GM21528 (cell line): ENCODE measurements around the gene BCAP29.
"Not testable (repeated sequence)": the region's sequence is repeated elsewhere in the genome, so short reads cannot be mapped to it uniquely, and the experiment has no call there.

ENCODE experiments used
- ATAC-seq: cut with Tn5 transposase; IDR thresholded peaks from one replicate; pipeline ENCODE4 v1.9.1; 2021; ENCODE audit warnings: mild to moderate bottlenecking, moderate library complexity; ENCODE audit not compliant: unreplicated experiment, low FRiP score

BCAP29 gene

DNA sequence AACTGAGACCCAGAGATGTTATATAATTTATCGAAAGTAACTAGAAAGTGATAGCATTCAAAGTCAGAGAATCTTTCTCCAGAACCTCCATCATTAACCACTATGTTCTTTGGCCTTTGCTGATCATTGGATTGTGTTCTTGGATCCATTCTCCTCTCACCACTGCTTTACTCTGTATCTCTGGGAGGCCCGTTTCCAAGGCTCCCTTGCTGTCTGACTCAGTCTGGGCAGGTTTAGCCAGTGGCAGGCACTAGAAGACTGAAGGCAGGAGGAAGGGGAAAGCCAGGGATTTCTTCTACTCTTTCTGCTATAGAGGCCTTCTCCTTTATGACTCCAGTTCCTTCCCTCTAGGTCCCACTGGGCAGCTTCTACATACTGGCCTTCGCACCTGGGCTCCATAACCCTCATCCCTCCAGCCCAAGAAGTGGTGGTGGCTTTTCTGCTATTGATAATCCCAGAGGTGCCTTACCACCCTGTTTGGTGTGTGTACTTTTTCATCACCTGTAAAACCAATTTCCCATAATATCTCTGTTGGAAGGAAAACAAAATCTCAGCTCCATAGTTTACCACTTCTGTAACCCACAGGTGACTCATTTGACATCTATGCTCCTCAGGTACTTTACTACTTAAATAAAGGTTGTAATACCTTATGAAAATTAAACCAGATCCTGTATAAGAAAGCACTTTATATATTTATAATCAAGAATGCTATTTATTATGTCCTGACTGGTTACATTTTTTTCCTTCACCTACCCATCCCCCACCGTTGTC is 36.0 kb downstream of the BCAP29 start:
- ATAC-seq = no peak

- ATAC-seq = no peak
These were observed 42.4 kb downstream of the BCAP29 start for GRCh38 chr7:107622429-107622828.

DNA sequence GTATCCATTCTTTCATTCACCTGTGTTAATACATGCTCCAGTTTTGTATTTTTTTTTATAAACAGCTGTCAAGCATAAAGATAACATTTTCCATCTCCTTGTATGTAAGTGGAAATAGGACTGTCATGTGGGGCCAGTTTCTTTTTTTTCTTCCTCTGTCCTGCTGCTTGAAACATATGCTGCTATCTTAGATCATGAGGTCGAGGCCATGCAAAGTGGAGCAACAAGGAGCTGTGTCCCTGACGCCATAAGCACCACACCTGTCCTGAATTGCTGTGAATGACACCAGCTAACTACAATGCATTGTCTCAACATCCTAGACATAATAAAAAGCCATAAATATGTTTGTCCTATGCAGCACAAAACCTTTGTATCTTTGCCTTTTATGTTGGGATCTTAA is 42.8 kb downstream of the BCAP29 start:
- ATAC-seq = no peak

- no peak for ATAC-seq
These were observed 47.0 kb downstream of the BCAP29 start for GRCh38 chr7:107627002-107627401.

GRCh38 chr7:107628461-107629064 is 48.5 kb downstream of the BCAP29 start:
- ATAC-seq = no peak

GRCh38 chr7:107630342-107630741 is 50.3 kb downstream of the BCAP29 start:
- no peak for ATAC-seq

DNA sequence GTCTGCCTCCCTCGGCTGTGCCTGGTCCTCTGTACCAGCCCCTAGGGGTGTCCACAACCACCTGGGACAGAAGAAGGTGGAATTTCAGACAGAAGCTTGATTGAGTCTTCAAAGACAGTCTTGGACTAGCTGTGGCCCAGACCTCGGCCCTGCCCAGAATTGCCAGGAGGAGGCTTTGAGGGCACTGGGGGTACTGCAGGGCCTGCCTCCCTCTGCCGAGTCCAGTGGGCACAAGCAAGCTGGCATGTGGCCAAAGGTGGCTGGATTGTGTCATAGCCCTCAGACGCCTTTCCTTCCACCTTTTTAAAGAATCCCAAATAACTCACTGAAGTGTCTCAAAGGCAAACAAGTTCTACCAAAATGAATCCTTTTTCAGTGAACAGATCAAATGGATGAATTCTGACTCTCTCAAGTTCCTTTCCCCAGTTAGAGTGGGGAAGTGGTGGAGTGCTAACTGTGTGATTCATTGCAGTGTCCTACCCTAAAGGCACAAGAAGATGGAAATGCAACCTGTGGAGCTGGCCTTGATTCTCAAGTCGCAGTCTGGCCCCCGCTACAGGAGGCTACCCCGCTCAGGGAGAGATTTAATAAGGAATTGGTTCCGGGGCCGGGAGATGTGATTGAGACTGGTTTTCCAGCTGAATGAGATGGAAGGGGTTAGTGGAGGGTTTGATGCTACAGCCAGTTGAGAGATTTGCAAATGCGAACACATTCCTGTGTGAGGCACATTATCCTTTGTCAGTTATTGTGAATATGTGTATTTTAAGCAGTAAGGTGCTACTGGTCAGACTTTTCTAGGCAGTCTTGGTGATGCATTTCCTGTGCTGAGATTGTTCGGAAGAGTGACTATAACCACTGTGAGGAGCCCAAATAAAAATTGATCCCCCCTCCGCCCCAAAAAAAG is 51.8 kb downstream of the BCAP29 start:
- ATAC-seq = no peak

DNA sequence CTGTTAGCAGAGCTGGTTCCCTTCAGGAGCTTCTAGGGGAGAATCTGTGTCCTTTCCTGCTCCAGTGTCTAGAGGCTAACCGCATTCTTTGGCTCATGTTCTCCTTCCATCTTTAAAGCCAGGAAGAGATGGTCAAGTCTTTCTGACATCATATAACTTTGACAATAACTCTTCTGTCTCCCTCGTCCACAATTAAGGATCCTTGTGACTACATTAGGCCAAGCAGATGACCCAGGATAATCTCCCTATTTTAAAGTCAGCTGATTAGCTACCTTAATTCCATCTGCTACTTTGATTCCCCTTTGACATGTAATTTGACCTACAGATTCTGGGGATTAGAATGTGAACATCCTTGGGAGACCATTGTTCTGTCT is 52.4 kb downstream of the BCAP29 start:
- ATAC-seq = no peak

GRCh38 chr7:107638594-107638993 is 58.5 kb downstream of the BCAP29 start:
- ATAC-seq = peak; percentile 98

- ATAC-seq = not testable (repeated sequence)
These were observed 59.0 kb downstream of the BCAP29 start for GRCh38 chr7:107639070-107639469.

GRCh38 chr7:107641676-107642075 is 61.6 kb downstream of the BCAP29 start:
- no peak for ATAC-seq

DNA sequence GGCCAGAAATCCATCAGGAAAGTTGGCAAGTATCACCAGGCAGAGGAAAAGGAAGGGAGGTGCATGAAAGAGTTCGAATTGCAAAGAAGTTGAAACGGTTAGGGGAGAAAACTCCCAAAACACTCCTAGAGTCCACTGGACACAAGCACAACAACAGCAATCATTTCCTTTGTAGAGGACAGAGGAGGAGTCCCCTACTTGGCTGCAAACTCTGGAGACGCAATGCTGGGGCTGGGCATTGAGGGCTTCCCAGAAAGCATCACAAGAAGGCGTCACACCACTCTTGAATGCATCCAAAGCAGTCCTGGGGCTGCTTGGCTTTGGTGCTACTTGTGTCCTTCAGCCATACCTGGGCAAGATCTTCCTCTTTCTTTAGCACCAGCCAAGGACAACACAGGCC is 62.5 kb downstream of the BCAP29 start:
- ATAC-seq = no peak

- ATAC-seq = no peak
These were observed 63.4 kb downstream of the BCAP29 start for GRCh38 chr7:107643407-107643806.

DNA sequence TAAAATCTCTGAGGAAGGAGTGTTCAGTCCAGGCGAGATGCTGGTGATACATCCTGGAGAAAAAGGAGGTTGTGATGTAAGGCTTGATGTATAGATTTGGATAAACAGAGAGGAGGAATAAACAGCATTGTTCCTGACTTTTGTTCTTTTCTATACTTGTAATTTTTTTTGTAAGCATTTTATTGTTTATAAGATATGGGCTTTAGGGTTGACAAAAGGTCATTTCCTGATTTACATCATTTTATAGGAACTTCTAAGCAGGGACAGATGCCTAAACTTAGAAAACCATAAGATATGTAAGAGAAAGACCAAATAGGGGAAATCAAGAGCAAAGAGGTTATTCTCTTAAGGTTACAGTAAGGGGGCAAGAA is 63.9 kb downstream of the BCAP29 start:
- no peak for ATAC-seq

DNA sequence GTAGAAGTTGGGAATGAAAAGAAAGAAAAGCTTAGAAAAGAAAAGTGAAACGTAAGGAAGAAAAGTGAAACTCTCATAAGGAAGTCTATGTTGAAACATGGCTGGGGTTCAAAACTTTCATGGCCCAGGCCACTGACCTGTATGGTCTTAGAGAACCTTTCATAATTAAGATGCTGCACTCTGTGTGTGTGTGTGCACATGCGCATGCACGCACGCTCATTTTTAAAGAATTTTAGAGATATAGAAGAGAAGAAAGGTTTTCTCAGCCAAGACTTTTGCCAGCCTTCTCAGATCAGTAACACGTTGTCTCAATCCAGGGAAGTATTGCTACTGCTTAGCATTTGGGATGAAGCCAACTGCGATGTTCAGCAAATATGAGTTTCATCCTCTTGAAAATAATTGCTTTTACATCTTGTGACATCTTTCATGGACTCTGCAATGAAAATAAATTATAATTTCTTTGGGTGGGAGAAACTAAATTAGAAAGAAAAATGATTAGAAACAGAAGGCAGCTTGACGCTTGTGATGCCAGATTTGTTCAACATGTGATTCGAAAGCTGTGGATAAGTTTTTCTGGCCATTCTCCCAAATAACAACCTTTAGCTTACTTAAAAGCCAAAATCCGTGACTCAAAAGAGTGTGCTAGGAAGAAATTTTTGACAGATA is 64.4 kb downstream of the BCAP29 start:
- no peak for ATAC-seq

GRCh38 chr7:107652642-107653041 is 72.6 kb downstream of the BCAP29 start:
- ATAC-seq = no peak

DNA sequence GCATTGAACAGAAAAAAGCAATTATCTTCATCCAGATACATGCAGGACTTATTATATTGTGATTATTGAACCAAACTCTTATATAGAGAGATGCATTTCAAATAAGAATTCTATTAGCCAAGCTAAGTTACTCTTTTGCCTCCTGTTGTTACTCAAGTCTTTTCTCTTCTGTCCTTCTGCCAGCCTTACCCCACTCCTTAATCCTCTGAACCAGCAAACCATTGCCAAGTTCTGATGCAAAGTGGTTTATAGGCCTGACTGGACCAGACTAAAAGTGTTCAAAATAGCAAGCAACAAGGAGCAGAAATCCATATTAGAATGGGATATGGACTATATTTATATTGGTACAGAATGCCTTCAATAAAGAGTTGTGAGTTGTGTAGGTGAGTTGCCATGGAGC is 78.4 kb downstream of the BCAP29 start:
- ATAC-seq = no peak

DNA sequence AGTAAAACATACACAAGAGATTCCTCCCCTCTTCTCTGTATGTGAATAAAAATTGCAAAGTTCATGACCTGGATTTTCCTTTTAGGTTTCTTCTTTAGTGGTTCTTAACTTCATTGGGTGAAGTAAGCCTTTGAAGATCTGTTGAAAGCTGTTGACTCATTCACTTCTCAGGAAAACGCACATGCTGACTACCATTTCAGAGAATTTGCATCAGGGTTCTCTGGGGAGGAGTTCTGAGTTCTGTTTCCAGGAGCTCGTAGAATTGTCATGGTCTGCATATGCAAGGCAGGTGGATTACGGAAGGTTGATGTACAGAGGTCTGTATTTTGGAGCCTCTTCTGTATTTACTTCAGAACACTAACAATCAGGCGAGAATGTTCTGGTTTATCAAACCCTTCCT is 79.6 kb downstream of the BCAP29 start:
- no peak for ATAC-seq

DNA sequence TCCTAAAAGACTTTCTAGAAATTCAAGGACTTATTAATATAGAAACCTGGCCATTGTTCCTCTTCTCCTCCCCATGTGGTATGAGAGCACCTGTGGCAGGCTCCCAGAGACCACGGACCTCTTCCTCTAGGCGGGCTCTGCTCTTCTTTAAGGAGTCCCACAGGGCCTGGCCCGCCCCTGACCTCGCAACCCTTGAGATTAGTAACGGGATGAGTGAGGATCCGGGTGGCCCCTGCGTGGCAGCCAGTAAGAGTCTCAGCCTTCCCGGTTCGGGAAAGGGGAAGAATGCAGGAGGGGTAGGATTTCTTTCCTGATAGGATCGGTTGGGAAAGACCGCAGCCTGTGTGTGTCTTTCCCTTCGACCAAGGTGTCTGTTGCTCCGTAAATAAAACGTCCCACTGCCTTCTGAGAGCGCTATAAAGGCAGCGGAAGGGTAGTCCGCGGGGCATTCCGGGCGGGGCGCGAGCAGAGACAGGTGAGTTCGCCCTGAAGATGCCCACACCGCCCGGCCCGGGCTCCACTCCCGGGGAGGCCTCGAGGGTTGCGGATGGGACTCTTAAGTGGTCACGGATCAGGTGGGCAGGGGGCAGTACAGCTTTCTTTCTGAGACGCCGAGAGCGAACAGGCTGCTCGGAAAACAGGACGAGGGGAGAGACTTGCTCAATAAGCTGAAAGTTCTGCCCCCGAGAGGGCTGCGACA is 80.5 kb downstream of the BCAP29 start, which contains the start of gene SLC26A4:
Gene SLC26A4, plus strand, starts transcription at position 448 of the 700 bp plus-strand sequence. CDS start 814 bp downstream, outside the sequence.
- peak; percentile 55 for ATAC-seq
